Neural cell (in vitro differentiated cells): ENCODE measurements around the gene HIVEP1. TPM values are rescaled to one million over a fixed set of nuclear protein-coding genes. Genes with fewer than 3 reads are reported as not detected.

ENCODE experiments used
- H2AFZ ChIP-seq: fragments of 200-600, 300-800 bp; sonication (generic), shearing (Covaris generic); 2 replicates; pipeline ENCODE4 v1.6.0; 2014; ENCODE audit warnings: low read depth, mild to moderate bottlenecking, antibody characterized with exemption, low read length, moderate library complexity
- H3F3A ChIP-seq: fragments of 200-600 bp; shearing (Covaris generic); 2 replicates; pipeline ENCODE4 v1.6.1; 2016; ENCODE audit warnings: mild to moderate bottlenecking, moderate library complexity, mixed read lengths, antibody characterized with exemption, low read length; ENCODE audit not compliant: insufficient read depth, poor library complexity, severe bottlenecking
- H3K27ac ChIP-seq: fragments of 200-600, 300-800 bp; sonication (generic), shearing (Covaris generic); 2 replicates; pipeline ENCODE4 v1.5.1; 2014; ENCODE audit warnings: mild to moderate bottlenecking, low read length, moderate library complexity
- H3K27me3 ChIP-seq: fragments of 300-800, 200-600 bp; sonication (generic), shearing (Covaris generic); 2 replicates; pipeline ENCODE4 v1.6.0; 2014; ENCODE audit warnings: mild to moderate bottlenecking, low read depth, low read length, moderate library complexity; ENCODE audit not compliant: insufficient read depth
- H3K36me3 ChIP-seq: fragments of 300-800, 200-600 bp; sonication (generic), shearing (Covaris generic); 2 replicates; pipeline ENCODE4 v1.5.1; 2014; ENCODE audit warnings: mild to moderate bottlenecking, antibody characterized with exemption, low read length, moderate library complexity; ENCODE audit not compliant: insufficient read depth
- H3K4me2 ChIP-seq: fragments of 300-800, 200-600 bp; sonication (generic), shearing (Covaris generic); 2 replicates; pipeline ENCODE4 v1.6.0; 2014; ENCODE audit warnings: mild to moderate bottlenecking, low read length
- H3K4me3 ChIP-seq: fragments of 300-800, 200-600 bp; sonication (generic), shearing (Covaris generic); 2 replicates; pipeline ENCODE4 v1.5.1; 2014; ENCODE audit warnings: mild to moderate bottlenecking, low read length, moderate library complexity
- H3K79me2 ChIP-seq: fragments of 200-600 bp; shearing (Covaris generic); replicated peaks from 2 replicates; pipeline ENCODE4 v1.6.0; 2014; ENCODE audit warnings: mild to moderate bottlenecking, low read length, moderate library complexity; ENCODE audit not compliant: insufficient read depth
- H3K9ac ChIP-seq: fragments of 300-800, 200-600 bp; sonication (generic), shearing (Covaris generic); 2 replicates; pipeline ENCODE4 v1.6.1; 2016; ENCODE audit warnings: mild to moderate bottlenecking, low read length, mixed read lengths
- H3K9me2 ChIP-seq: fragments of 200-600 bp; shearing (Covaris generic); 2 replicates; pipeline ENCODE4 v1.6.1; 2016; ENCODE audit warnings: mild to moderate bottlenecking, low read length, mixed read lengths; ENCODE audit not compliant: insufficient read depth
- H3K9me3 ChIP-seq: fragments of 200-600, 300-800 bp; sonication (generic), shearing (Covaris generic); 2 replicates; pipeline ENCODE4 v1.6.1; 2016; ENCODE audit warnings: mild to moderate bottlenecking, mixed run types, low read length, moderate library complexity, mixed read lengths
- H4K20me1 ChIP-seq: fragments of 200-600 bp; shearing (Covaris generic); 2 replicates; pipeline ENCODE4 v1.6.1; 2016; ENCODE audit warnings: mild to moderate bottlenecking, mixed run types; ENCODE audit not compliant: insufficient read depth
- CTCF ChIP-seq: fragments of 450-650 bp; IDR thresholded peaks from 2 replicates; pipeline ENCODE4 v1.5.1; 2014; ENCODE audit warnings: antibody characterized with exemption, mild to moderate bottlenecking, moderate library complexity; ENCODE audit not compliant: poor library complexity, severe bottlenecking
- EP300 ChIP-seq: fragments of 450-650 bp; conservative IDR thresholded peaks from 2 replicates; pipeline ENCODE4 v1.6.1; 2014; ENCODE audit warnings: antibody characterized with exemption, mild to moderate bottlenecking, moderate library complexity; ENCODE audit not compliant: poor library complexity, severe bottlenecking
- EZH2 ChIP-seq: fragments of 200-600, 300-800 bp; shearing (Covaris generic), sonication (generic); IDR thresholded peaks from 2 replicates; pipeline ENCODE4 v1.6.1; 2014; ENCODE audit warnings: antibody characterized with exemption, low read length, borderline replicate concordance, mild to moderate bottlenecking; ENCODE audit not compliant: insufficient read depth, poor library complexity, severe bottlenecking
- MXI1 ChIP-seq: fragments of 450-650 bp; conservative IDR thresholded peaks from 2 replicates; pipeline ENCODE4 v1.6.1; 2014; ENCODE audit warnings: antibody characterized with exemption, mild to moderate bottlenecking; ENCODE audit not compliant: poor library complexity, severe bottlenecking
- SMC3 ChIP-seq: fragments of 450-650 bp; conservative IDR thresholded peaks from 2 replicates; pipeline ENCODE4 v1.6.1; 2014; ENCODE audit warnings: antibody characterized with exemption, mild to moderate bottlenecking, moderate library complexity; ENCODE audit not compliant: poor library complexity
- TAF1 ChIP-seq: IDR thresholded peaks from 2 replicates; pipeline ENCODE4 v1.6.1; 2012; ENCODE audit warnings: low read depth
- polyA plus RNA-seq: library from polyadenylated mRNA; depleted of rRNA; stranded (reverse); fragments of >200 nt; gene quantifications from 2 replicates; pipeline ENCODE4 v1.2.3, GENCODE V29; 2014
- TF ChIP-seq, protein P1 (sequence below): IDR thresholded peaks from 2 replicates; pipeline ENCODE4 v1.6.1; 2012; ENCODE audit warnings: borderline replicate concordance

The HIVEP1 gene
- polyA plus RNA-seq, 1 donor from 2014 or later = 3.6 TPM

DNA sequence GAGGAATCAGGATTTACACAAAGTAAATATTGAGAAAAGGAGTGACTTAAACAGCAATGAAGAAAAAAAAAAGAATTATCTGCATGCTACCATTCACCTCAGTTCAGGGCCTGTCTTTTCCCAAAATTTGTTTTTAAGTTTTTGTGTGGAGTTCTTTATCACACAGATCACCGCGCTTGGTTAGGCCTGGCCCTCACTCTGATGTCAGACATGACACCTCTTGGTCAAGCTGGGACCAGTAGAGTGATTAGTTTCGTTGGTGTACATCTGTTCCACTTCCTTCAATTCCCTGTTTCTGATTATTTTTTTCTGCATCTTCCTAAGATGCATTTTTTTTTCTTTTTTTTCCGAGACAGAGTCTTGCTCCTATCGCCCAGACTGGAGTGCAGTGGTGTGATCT lies 34.9 kb upstream of the HIVEP1 start (continued):
- TF ChIP-seq CTCF = no peak

DNA sequence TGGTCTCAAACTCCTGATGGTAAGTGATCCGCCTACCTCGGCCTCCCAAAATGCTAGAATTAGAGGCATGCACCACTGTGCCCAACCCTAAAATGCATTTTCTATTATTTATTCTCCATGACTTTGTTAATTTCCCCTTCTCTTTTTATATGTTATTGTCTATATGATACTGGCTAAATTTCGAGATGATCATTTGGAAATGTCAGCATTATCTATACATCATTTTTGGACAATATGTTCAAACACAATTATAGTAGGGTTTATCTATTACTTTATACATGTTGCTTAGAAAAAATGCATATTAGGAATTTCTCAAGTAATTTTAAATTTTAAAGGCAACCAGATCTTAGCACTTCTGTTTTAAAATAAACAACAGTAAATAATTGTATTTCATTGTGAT lies 34.4 kb upstream of the HIVEP1 start:
- no peak overlapping the region for H2AFZ ChIP-seq

More for the DNA sequence above, 34.4 kb upstream of the HIVEP1 start:
- Histone ChIP-seq H3F3A (no peaks in the 10 kb centered on the region), H3K79me2 (no peaks in the 10 kb centered on the region), H4K20me1 (no peaks in the 10 kb centered on the region), H3K9me2 (no peaks in the 10 kb centered on the region), H3K27me3 (no peaks in the 10 kb centered on the region), H3K4me3 (no peak overlapping the region), H3K4me2 (no peak overlapping the region), H3K9me3 (no peaks in the 10 kb centered on the region), H3K36me3 (no peaks in the 10 kb centered on the region), H3K9ac (no peak overlapping the region), H3K27ac (no peak overlapping the region)
- TF ChIP-seq TAF1 (no peak), EP300 (no peak), SMC3 (no peak), EZH2 (no peak), CTCF (no peak), MXI1 (no peak)
- TF ChIP-seq, protein P1, sequence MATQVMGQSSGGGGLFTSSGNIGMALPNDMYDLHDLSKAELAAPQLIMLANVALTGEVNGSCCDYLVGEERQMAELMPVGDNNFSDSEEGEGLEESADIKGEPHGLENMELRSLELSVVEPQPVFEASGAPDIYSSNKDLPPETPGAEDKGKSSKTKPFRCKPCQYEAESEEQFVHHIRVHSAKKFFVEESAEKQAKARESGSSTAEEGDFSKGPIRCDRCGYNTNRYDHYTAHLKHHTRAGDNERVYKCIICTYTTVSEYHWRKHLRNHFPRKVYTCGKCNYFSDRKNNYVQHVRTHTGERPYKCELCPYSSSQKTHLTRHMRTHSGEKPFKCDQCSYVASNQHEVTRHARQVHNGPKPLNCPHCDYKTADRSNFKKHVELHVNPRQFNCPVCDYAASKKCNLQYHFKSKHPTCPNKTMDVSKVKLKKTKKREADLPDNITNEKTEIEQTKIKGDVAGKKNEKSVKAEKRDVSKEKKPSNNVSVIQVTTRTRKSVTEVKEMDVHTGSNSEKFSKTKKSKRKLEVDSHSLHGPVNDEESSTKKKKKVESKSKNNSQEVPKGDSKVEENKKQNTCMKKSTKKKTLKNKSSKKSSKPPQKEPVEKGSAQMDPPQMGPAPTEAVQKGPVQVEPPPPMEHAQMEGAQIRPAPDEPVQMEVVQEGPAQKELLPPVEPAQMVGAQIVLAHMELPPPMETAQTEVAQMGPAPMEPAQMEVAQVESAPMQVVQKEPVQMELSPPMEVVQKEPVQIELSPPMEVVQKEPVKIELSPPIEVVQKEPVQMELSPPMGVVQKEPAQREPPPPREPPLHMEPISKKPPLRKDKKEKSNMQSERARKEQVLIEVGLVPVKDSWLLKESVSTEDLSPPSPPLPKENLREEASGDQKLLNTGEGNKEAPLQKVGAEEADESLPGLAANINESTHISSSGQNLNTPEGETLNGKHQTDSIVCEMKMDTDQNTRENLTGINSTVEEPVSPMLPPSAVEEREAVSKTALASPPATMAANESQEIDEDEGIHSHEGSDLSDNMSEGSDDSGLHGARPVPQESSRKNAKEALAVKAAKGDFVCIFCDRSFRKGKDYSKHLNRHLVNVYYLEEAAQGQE = no peak
